ENCODE data around the gene TMEM245. TPM values are rescaled to one million over a fixed set of nuclear protein-coding genes. Genes with fewer than 3 reads are reported as not detected.
"Not testable (repeated sequence)": the region's sequence is repeated elsewhere in the genome, so short reads cannot be mapped to it uniquely, and the experiment has no call there.

The TMEM245 gene
- total RNA-seq, 1 donor from 2014 or later, result 95.1 TPM

DNA sequence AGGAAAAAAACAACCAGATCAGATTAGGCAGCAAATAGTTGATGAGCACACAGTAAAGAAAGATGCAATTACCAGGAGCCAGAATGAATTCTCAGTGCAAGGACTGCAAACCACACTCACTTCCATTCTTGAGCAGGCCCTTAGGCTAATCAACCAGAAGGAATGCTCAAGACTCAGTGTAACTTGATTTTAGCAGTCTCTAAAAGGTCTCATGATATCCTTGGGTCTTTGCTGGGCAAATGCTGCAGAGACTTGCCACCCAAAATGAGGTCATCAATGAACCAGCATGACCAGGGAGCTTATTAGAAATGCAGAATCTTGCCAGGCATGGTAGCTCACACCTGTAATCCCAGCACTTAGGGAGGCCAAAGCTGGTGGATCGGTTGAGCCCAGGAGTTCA is 20.1 kb upstream of the TMEM245 start:
- intact Hi-C loops (cut with DNase I), result no loop called here
- DNase-seq (ENCODE audit: missing footprints), result no peak
- no peak for ATAC-seq

DNA sequence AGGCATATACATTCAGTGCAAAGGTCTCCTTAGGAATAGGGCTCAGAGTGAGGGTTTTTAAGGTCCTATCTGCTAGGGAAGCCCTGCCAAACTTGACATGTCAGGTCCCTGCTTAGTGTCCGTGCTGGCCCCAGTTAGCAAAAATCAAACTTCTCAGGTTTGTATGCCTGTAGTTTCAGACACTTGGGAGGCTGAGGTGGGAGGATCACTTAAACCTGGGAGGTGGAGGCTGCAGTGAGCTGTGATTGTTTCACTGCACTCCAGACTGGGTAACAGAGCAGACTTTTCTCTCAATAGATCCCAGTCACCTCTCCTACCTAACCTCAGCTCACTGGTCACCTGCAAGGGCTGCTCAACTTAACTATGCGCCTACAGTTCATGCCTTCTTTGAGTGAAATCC is 18.7 kb upstream of the TMEM245 start:
- DNase-seq (ENCODE audit: missing footprints) (no peak), ATAC-seq (no peak)
- intact Hi-C loops (cut with DNase I), result no loop called here

DNA sequence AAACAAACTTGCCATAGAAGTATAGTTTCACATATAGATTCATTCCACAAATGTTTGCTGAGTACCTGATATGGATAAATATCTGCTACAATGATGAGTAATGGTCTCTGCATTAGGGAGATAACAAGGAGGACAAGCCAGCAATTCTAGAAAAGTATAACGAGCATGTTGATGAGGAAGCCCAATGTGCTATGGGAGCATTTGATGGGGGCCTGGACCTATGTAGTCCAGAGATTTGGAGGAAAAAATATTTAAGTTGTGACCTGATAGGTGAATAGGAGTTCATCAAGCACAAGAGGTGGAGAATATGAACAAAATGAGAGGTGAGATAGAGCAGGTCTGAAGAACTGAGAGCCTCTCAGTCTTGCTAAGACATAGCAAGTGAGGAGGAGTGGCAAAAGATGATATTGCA is 14.4 kb upstream of the TMEM245 start:
- ATAC-seq (no peak), DNase-seq (ENCODE audit: missing footprints) (no peak)
- intact Hi-C loops (cut with DNase I), result no loop called here

DNA sequence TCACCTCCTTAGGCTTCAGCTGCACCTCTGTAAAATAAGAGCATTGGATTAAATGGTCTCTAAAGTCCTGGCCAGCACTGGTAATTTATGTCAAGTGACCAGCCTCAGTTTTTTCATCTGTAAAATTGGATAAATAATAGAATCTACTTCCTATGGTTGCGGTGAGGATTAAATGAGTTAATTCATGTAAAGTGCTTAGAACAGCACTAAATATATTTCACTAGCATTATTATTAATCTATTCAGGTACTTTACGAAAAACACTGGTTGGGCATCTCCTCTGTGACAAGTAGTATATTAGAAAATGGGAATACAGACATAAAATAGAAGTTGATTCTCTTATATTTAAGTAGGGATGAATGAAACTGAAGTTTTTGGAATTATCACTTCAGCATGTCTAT is 13.8 kb upstream of the TMEM245 start:
- no peak for DNase-seq (ENCODE audit: missing footprints)
- intact Hi-C loops (cut with DNase I), result no loop called here
- ATAC-seq, result no peak

DNA sequence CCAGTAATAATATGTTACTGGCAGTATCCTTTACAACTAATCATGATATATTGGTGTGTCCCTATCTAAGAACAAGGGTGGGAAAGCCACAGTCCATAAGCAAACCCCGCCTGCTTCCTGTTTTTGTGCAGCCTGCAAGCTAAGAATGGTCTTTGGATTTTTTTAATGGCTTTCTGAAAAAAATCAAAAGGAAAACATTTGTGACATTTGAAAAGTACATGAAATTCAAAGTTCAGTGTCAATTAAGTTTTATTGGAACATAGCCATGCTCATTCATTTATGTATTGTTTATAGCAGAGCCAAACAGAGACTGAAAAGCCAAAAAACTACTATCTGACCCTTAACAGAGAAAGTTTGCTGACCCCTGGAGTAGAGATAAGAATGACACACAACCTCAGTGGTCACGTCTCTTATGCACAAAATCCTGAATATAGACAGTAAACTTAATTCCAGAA is 12.8 kb upstream of the TMEM245 start:
- no peak for ATAC-seq
- intact Hi-C loops (cut with DNase I), result no loop called here

DNA sequence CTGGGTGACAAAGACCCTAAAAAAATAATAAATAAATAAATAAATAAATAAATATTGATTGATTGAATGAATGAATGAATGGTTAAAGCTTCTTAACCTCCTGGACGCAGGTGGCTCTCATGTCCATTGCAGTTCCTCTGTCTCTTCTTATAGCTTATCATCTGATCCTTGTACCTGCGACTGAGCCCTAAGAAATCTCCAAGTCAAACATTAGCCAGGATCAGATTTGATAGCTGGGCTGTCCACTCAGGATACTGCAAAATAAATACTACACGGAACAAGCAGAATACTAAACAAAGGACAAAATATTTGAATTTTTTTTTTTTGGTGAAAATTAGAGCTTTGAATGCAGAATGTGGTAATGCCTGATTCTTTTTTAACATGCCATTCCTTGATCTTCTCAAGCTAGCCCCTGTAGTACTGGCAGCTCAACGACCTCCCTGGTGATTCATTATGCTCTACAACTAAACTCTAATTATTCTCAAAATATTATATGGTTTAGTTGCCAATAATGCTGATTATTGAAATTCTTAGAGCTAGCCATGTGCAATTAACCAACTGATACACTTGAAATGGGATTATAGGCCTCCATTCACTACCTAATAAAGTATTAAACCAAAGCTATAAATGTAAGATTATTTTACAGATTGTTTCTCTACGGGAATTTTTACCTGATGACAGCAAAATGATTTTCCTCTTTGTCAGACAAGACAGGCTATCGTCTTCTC is 9.9 kb upstream of the TMEM245 start:
- ATAC-seq, result no peak
- no peak for DNase-seq (ENCODE audit: missing footprints)
- intact Hi-C loops (cut with DNase I), result no loop called here

More for the DNA sequence above, 12.8 kb upstream of the TMEM245 start:
- no peak for DNase-seq (ENCODE audit: missing footprints)

DNA sequence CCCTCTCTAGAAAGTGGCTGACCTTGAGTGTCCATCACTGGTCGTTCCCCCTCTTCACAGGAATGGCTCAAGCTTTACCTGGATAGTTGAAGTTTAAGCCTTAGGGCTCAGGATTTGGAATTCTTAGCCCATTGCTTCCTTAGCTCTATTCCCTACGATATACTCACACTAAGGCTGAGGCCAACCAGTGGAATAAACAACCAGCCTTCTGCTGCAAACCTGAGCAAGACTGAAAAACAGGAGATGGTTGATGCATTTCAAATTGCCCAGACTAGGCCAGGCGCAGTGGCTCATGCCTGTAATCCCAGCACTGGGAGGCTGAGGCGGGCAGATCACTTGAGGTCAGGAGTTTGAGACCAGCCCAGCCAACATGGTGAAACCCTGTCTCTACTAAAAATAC is 6.9 kb upstream of the TMEM245 start:
- DNase-seq (ENCODE audit: missing footprints); intact Hi-C loops (cut with DNase I); ATAC-seq: not testable (repeated sequence)

DNA sequence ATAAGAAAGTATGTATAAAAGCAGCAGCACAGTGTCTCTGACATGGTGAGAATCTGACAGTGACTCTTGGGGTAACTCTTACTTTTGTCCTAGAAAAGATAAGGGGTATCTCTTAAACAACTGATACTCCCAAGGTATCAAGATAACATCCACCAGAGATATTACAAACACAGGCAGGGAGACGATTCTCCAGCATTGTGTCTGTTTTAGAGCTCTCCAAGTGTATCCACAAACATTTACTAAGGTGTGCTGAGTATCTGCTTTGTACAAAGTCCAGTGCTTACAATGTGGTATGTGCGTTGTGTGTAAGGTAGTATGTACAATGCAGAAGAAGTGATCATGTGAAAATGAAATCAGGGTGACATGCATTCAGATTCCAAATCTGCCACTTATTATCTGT is 4.4 kb upstream of the TMEM245 start:
- DNase-seq (ENCODE audit: missing footprints) (no peak), ATAC-seq (no peak)
- intact Hi-C loops (cut with DNase I), result no loop called here

DNA sequence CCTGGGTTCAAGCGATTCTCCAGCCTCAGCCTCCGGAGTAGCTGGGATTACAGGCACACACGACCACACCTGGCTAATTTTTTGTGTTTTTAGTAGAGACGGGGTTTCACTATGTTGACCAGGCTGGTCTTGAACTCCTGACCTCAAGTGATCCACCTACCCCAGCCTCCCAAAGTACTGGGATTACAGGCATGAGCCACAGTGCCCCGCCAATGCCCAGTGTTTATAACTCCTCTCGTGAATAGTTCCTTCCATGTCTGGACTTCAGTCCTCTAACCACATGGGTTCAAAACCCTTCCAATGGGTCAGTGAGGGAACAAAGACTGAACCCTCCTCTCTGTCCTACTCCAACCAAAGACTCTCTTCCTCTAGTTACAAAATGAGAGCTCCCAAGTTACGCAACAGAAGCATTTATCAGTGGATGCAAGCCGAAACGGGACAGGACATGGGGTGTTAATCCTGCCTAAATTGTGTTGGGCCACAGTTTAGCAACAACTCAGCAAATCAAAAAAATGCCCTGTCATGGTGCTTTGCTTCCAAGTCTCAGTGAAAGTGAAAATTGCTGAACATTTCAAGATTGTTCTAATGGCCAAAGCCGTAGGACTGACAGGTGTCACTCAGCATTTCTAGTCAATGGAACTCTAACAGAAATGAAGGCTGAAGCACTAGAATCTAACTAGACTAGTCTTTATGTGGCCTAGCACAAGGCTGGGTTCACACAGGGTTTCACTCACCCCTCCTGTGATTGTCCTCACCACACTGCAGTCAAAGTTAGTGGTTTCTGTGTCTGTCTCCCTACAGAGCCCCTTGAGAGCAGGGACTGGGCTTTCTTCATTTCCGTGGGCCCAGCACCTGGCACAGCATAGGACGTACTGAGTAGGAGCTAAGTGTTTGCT is 3.2 kb upstream of the TMEM245 start:
- no peak for ATAC-seq
- intact Hi-C loops (cut with DNase I), result no loop called here
- no peak for DNase-seq (ENCODE audit: missing footprints)

DNA sequence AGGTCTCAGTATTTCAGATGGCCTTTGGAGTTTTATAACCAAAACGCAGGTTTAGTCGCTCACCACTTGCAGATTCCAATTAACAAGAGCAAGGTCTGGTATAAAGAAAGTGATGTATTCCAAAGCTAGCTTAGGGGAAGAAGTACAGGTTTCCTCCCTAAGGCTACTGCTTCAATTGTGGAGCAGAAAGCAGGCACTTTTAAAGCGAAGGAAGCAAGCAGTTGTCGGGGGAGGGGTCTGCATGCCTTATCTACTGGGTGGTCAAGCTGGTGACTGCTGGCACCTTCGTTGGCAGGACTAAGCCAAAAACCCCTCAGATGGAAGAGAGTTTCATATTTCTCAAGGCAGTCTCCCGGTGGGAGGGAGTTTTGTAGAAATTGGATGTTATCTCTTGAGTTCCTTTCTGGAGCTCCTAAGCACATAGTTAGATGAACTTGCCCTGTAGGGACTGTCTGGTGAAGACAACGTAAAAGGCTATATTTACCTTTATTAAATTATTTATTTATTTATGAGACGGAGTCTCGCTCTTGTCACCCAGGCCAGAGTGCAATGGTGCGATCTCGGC is 1.6 kb upstream of the TMEM245 start:
- ATAC-seq (no peak), DNase-seq (ENCODE audit: missing footprints) (no peak)
- intact Hi-C loops (cut with DNase I), result no loop called here

DNA sequence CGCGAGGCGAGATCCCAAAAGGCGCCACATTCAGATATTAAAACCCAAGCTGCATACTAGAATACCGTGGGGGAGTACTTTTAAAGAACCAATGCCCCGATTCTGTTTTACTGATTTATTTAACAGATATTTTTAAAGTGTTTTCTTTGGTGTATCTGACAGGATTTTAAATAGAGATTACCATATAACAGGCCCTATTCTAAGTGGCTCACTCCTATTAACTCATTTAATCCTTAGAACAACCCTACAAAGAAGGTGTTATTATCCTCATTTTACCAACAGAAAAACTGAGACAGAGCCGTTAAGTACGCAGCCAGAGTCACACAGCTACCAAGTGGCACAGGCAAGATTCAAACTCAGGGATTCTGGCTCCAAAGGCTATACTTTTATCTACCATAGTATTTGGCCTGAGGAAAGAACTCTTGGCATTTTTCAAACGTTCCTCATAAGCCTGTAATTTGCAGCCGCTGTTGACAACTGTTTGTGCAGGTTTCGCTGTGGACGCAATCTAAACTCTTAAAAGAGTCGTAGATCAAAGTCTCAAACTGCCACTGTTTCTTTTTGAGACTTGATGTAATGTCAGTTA is 550 bp upstream of the TMEM245 start:
- no peak for DNase-seq (ENCODE audit: missing footprints)
- ATAC-seq, result no peak
- intact Hi-C loops (cut with DNase I), result no loop called here

DNA sequence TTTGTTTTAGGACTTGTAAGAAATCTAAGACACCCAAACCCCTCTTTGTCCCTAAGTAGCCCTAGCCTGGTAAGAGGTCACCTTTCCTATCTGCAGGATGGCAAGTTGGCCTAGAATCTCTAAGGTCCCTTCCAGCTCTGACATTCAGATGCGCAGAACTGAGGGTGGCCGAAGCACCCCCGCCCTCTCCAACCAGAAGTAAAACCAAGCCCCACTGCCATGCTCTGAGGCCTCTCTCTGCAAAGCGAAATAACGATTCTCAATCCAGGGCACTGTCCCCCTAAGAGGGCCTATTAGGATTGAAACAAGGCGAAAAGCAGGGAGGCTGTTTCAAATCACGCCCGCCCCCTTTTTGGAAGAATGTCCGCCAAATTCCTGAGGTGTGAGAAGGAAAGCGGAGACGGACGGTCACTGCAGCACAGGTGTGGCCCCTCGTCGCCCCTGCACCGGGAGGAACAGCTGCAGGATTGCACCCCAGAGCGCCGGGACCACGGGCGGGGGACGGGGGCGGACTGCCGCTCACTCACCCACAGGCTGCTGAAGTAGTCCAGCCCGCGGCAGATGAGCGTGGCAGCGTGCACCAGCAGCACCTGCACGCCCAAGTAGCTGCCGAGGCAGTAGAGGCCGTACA is 824 bp downstream of the TMEM245 start:
- ATAC-seq, result peak; percentile 0
- intact Hi-C loops (cut with DNase I), result loop anchor here (2.0 to 5.0 kb wide), 3 partner anchors 24 to 107 kb away; partner anchors contain the start of gene CTNNAL1
- no peak for DNase-seq (ENCODE audit: missing footprints)

DNA sequence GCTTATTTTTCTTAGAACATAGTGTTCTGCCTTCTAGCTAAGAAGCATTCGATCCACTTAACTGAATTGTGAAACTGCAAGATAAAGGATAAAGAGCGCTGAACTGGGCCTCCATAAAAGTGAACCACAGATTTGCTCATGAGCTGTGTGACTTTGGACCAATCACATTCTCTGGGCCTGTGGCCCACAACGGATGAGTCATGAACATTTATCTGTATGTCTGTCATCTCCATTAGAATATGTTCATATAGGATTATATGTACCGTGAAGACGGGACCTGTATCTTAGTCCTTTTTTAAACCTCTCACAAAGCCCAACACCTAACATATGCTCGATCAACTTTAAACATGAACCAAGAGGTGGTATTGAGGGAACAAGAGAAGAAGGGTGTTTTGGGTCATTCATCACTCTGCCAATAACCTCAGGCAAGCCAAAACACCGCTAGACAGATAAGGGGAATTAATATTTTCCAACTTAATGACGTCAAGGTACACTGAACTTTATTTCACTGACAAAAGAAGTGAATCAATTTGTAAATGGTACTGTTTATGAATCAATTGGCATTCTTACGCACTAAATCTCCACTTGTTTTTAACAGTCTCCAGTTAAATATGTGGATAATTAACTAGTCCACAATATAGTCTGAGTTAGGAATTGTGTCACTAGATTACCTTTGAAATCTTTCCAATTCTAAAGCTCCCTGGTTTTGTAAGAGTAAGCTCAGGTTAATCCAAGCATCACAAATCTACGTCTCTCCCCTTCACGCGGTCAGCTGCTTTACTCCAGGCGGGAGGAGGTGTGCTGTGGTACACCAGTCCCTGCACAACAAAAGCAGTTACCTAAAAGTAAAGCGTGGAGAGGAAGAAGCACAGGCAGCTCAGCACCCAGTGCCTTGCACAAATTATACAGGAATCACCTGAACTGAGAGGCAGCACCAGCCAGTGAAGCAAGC is 1.6 kb downstream of the TMEM245 start:
- DNase-seq (ENCODE audit: missing footprints), result no peak
- intact Hi-C loops (cut with DNase I), result loop anchor here (2.0 to 5.0 kb wide), 3 partner anchors 23 to 106 kb away; partner anchors contain the start of gene CTNNAL1
- ATAC-seq, result peak; percentile 18

DNA sequence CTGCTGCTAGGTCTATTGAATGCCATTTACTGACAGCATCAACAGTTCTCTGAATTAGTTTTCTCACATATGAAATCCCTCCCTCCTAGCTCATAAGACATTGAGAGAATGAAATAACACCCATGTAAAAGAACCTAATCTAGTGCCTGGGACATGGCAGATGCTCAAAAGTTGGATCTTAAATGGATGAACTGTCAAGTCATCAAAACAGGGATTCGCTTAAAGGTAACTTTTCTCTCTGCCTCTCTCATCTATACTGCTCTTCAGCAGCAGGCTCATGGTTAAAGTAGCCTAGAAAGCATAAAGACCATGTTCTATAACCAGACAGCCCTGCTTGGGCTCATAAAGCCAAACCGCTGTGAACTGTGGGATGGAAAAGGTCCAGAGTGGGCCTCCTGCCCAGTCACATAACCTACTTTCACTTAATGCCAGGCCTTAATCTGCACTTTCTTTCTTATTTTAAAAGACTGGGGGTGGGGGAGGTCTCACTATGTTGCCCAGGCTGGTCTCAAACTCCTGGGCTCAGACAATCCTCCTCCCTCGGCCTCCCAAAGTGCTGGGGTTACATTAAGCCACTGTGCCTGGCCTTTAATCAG is 3.7 kb downstream of the TMEM245 start:
- no peak for DNase-seq (ENCODE audit: missing footprints)
- intact Hi-C loops (cut with DNase I), result loop anchor here (5.0 kb wide), 2 partner anchors 34 to 104 kb away; partner anchors contain the start of gene CTNNAL1

DNA sequence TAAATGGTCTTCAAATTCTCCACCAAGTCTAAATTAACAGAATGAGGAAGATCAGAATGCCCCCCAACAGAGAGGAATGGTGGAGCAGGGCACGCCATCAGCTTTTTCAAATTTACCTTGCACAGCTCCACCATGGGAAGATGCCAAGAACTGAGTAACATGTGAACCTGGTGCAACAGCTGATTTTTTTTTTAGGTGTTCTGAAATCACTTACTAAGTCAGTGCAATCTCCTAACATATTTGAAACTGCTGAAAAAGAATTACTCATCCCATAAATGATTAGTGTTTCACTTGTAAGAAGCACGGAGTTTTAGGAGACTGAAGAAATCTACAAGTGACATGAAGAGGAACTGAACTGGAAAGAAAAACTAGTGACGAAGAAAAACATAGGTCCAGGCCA is 5.1 kb downstream of the TMEM245 start:
- intact Hi-C loops (cut with DNase I), result loop anchor here (5.0 kb wide), 2 partner anchors 32 to 102 kb away; partner anchors contain the start of gene CTNNAL1
- no peak for DNase-seq (ENCODE audit: missing footprints)
- no peak for ATAC-seq

More for the DNA sequence above, 3.7 kb downstream of the TMEM245 start:
- no peak for ATAC-seq

DNA sequence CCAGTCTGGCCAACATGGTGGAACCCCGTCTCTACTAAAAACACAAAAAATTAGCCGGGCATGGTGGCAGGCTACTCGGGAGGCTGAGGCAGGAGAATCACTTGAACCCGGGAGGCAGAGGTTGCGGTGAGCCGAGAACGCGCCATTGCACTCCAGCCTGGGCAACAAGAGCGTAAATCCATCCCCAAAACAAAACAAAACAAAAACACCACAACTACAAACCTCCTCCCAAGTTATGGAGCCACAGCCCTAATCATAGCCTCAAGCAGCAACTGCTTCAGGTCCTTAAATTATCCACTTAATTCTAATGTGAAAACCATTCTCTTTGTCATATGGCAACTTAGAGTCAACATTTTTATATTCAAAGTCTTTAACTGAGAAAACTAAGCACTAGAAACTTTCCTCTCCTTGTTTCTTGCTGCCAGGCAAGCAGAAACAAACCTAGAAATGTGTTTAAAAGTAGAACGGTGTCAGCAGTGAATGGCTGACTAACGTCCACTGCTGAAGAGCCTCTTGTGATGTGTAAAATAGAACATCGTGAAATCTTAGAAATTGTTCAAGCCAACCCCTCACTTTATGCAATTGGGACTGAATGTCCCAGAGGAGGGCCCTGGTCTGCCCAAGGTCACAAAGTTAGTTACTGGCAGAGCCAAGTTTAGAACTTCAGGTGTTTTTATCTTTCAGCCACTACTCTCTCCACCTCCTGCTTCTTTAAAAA is 5.7 kb downstream of the TMEM245 start:
- ATAC-seq (peak; percentile 29), DNase-seq (ENCODE audit: missing footprints) (no peak)
- intact Hi-C loops (cut with DNase I), result no loop called here
